A549 (cell line): ENCODE results near the gene GAL3ST1. TPM values are rescaled to one million over a fixed set of nuclear protein-coding genes. Genes with fewer than 3 reads are reported as not detected.

Experiments used
- ATAC-seq, 2 experiments: fragments of 200-7000 bp in 1 of 2; fragments of >200 bp in 1 of 2; cut with Nextera tagmentation in 1 of 2; cut with Tn5 transposase in 1 of 2; 3 replicates each; pipeline versions ENCODE4 v1.8.0 to v1.9.1; 2018 to 2020; ENCODE audit warnings: mild to moderate bottlenecking in 1 of 2, moderate library complexity in 1 of 2
- CTCF ChIA-PET: fragments of 300-600 bp; sonication (Branson Sonifier 250); formaldehyde crosslinking; extraction: SDS; loops from one replicate; lab custom pipeline; 2021; ENCODE audit warnings: antibody characterized with exemption, inconsistent platforms; lab: Yijun Ruan, JAX
- POLR2A ChIA-PET: fragments of 350-600 bp; formaldehyde crosslinking; extraction: SDS; loops from one replicate; lab custom pipeline; 2021; ENCODE audit warnings: antibody characterized with exemption, inconsistent platforms; lab: Yijun Ruan, JAX
- DNase-seq, 2 experiments: peaks; one replicate each; pipeline versions ENCODE4 v3.0.0 to v3.0.0-alpha.2; 2011 to 2016; ENCODE audit warnings: low read depth in 1 of 2, low spot score in 1 of 2
- FAIRE-seq: peaks from 2 replicates; lab custom pipeline; 2011; peaks lifted over from hg19 to GRCh38; lab: Jason Lieb, UNC
- H3K27ac ChIP-seq, 2 experiments: fragments of >200 bp; sonication (Bioruptor Twin); formaldehyde crosslinking; 3 replicates each; pipeline ENCODE4 v1.5.1; 2016 to 2017
- H3K4me1 ChIP-seq: fragments of >200 bp; sonication (Bioruptor Twin); formaldehyde crosslinking; 3 replicates; pipeline ENCODE4 v1.6.1; 2016
- H3K4me2 ChIP-seq: fragments of >200 bp; sonication (Bioruptor Twin); formaldehyde crosslinking; 3 replicates; pipeline ENCODE4 v1.6.1; 2016
- H3K4me3 ChIP-seq: fragments of >200 bp; sonication (Bioruptor Twin); formaldehyde crosslinking; 3 replicates; pipeline ENCODE4 v1.5.1; 2016
- H3K9me3 ChIP-seq: fragments of >200 bp; sonication (Bioruptor Twin); formaldehyde crosslinking; 3 replicates; pipeline ENCODE4 v1.6.1; 2016
- BHLHE40 ChIP-seq: IDR thresholded peaks from 2 replicates; pipeline ENCODE4 v1.6.1; 2012; ENCODE audit warnings: low read depth, low read length, inconsistent platforms
- CBX2 ChIP-seq: fragments of 200-600 bp; sonication (generic); IDR thresholded peaks from 2 replicates; pipeline ENCODE4 v1.6.1; 2016; ENCODE audit warnings: low read depth, mild to moderate bottlenecking, borderline replicate concordance
- CBX8 ChIP-seq: fragments of 200-600 bp; sonication (generic); IDR thresholded peaks from 2 replicates; pipeline ENCODE4 v1.6.1; 2016
- CEBPB ChIP-seq, 2 experiments: fragments of >200 bp in 1 of 2; sonication (Bioruptor Twin) in 1 of 2; formaldehyde crosslinking in 1 of 2; IDR thresholded peaks; 2 replicates each; pipeline ENCODE4 v1.6.1; 2012 to 2016
- EHMT2 ChIP-seq: fragments of 200-600 bp; sonication (generic); IDR thresholded peaks from 2 replicates; pipeline ENCODE4 v1.6.1; 2016; ENCODE audit warnings: antibody characterized with exemption, low read depth, mild to moderate bottlenecking, moderate library complexity
- FOSL2 ChIP-seq, 2 experiments: fragments of 450-650 bp in 1 of 2; fragments of >200 bp in 1 of 2; sonication (Bioruptor Twin) in 1 of 2; formaldehyde crosslinking; IDR thresholded peaks; 2 replicates each; pipeline versions ENCODE4 v1.5.0 to v1.6.1; 2016 to 2020; ENCODE audit warnings: mild to moderate bottlenecking in 1 of 2, moderate library complexity in 1 of 2
- FOXS1 ChIP-seq: fragments of 250-450 bp; sonication (Bioruptor Pico); IDR thresholded peaks from 2 replicates; pipeline ENCODE4 v1.5.0; 2020; ENCODE audit warnings: mild to moderate bottlenecking, moderate library complexity
- HDAC2 ChIP-seq: fragments of 200-600 bp; sonication (generic); IDR thresholded peaks from 2 replicates; pipeline ENCODE4 v1.6.1; 2016
- HEYL ChIP-seq: fragments of 250-450 bp; sonication (Bioruptor Pico); IDR thresholded peaks from 2 replicates; pipeline ENCODE4 v1.8.0; 2021; ENCODE audit warnings: mild to moderate bottlenecking, moderate library complexity
- HOXA7 ChIP-seq: fragments of 250-450 bp; sonication (Bioruptor Pico); IDR thresholded peaks from 2 replicates; pipeline ENCODE4 v1.5.0; 2020; ENCODE audit warnings: mild to moderate bottlenecking, moderate library complexity
- JUN ChIP-seq, 2 experiments: fragments of >200 bp; sonication (Bioruptor Twin); formaldehyde crosslinking; IDR thresholded peaks; 2 replicates in 1 of 2; 3 replicates in 1 of 2; pipeline ENCODE4 v1.6.1; 2016 to 2017
- KDM1A ChIP-seq: fragments of 200-600 bp; sonication (generic); IDR thresholded peaks from 2 replicates; pipeline ENCODE4 v1.6.1; 2016; ENCODE audit warnings: low read depth, mild to moderate bottlenecking
- MAFK ChIP-seq: fragments of 450-650 bp; IDR thresholded peaks from 2 replicates; pipeline ENCODE4 v1.6.1; 2014; ENCODE audit not compliant: partially characterized antibody
- MYC ChIP-seq: IDR thresholded peaks from 2 replicates; pipeline ENCODE4 v1.6.1; 2012; ENCODE audit warnings: mild to moderate bottlenecking, inconsistent platforms, low read length, improper control_type of control experiment, borderline replicate concordance
- NFE2L2 ChIP-seq: fragments of 150-350 bp; conservative IDR thresholded peaks from 2 replicates; pipeline ENCODE4 v1.6.1; 2014; ENCODE audit warnings: low read length
- PHF8 ChIP-seq: fragments of 200-600 bp; sonication (generic); IDR thresholded peaks from 2 replicates; pipeline ENCODE4 v1.6.1; 2016; ENCODE audit warnings: low read depth, mild to moderate bottlenecking, antibody characterized with exemption, moderate library complexity, borderline replicate concordance
- POLR2A ChIP-seq: IDR thresholded peaks from 2 replicates; pipeline ENCODE4 v1.6.1; 2012; ENCODE audit warnings: mild to moderate bottlenecking, low read length
- RAD21 ChIP-seq, 2 experiments: fragments of >200 bp in 1 of 2; sonication (Bioruptor Twin) in 1 of 2; formaldehyde crosslinking in 1 of 2; IDR thresholded peaks in 1 of 2; conservative IDR thresholded peaks in 1 of 2; 2 replicates in 1 of 2; 3 replicates in 1 of 2; pipeline ENCODE4 v1.6.1; 2012 to 2018; ENCODE audit warnings: inconsistent platforms in 1 of 2
- RARB ChIP-seq: fragments of 250-450 bp; sonication (Bioruptor Pico); IDR thresholded peaks from 2 replicates; pipeline ENCODE4 v1.8.0; 2021; ENCODE audit warnings: mild to moderate bottlenecking, moderate library complexity
- RFX5 ChIP-seq: fragments of 450-650 bp; IDR thresholded peaks from 2 replicates; pipeline ENCODE4 v1.7.1; 2014; ENCODE audit warnings: antibody characterized with exemption, mild to moderate bottlenecking, moderate library complexity
- ZNF302 ChIP-seq: fragments of 250-450 bp; sonication (Bioruptor Pico); IDR thresholded peaks from 2 replicates; pipeline ENCODE4 v1.9.0; 2021; ENCODE audit warnings: inconsistent platforms, mild to moderate bottlenecking, moderate library complexity
- ZSCAN20 ChIP-seq: fragments of 250-450 bp; sonication (Bioruptor Pico); IDR thresholded peaks from 2 replicates; pipeline ENCODE4 v1.8.0; 2022; ENCODE audit warnings: mild to moderate bottlenecking, moderate library complexity
- WGBS: methylation state at CpG from one replicate; pipeline ENCODE4 v1.1.6; 2017; ENCODE audit errors: missing lambda C conversion rate; 5-methylcytosine and 5-hydroxymethylcytosine counted together
- polyA plus RNA-seq, 4 experiments: library from polyadenylated mRNA; depleted of rRNA in 3 of 4; stranded (reverse); fragments of >200 nt; fragmentation: RNase III in 1 of 4; extraction: RNeasy Plus Mini Kit Qiagen cat#74134 plus additional on column Dnase treatment in 1 of 4; gene quantifications; 2 replicates in 3 of 4; 3 replicates in 1 of 4; pipeline ENCODE4 v1.2.3, GENCODE V29; 2011 to 2017
- TF ChIP-seq, protein P1 (sequence below): IDR thresholded peaks from 2 replicates; pipeline ENCODE4 v1.6.1; 2012
- TF ChIP-seq, protein P2 (sequence below): fragments of 200-600 bp; sonication (generic); IDR thresholded peaks from 2 replicates; pipeline ENCODE4 v1.6.1; 2016; ENCODE audit warnings: antibody characterized with exemption, mild to moderate bottlenecking, moderate library complexity
- TF ChIP-seq, protein P3 (sequence below): fragments of 150-350 bp; IDR thresholded peaks from 2 replicates; pipeline ENCODE4 v1.6.1; 2014; ENCODE audit warnings: low read depth, mild to moderate bottlenecking, low read length
- TF ChIP-seq, protein P4 (sequence below): fragments of 450-650 bp; IDR thresholded peaks from 2 replicates; pipeline ENCODE4 v1.6.1; 2014; ENCODE audit warnings: antibody characterized with exemption
- TF ChIP-seq, protein P5 (sequence below): IDR thresholded peaks from 2 replicates; pipeline ENCODE4 v1.6.1; 2012; ENCODE audit warnings: low read depth, borderline replicate concordance
- TF ChIP-seq, protein P6 (sequence below): fragments of >200 bp; sonication (Bioruptor Twin); formaldehyde crosslinking; IDR thresholded peaks from 3 replicates; pipeline ENCODE4 v1.6.1; 2016

The GAL3ST1 gene
- polyA plus RNA-seq, 2 of the 4 experiments (the other 2 are of a cell fraction) = 8.7 to 14.0 TPM

DNA sequence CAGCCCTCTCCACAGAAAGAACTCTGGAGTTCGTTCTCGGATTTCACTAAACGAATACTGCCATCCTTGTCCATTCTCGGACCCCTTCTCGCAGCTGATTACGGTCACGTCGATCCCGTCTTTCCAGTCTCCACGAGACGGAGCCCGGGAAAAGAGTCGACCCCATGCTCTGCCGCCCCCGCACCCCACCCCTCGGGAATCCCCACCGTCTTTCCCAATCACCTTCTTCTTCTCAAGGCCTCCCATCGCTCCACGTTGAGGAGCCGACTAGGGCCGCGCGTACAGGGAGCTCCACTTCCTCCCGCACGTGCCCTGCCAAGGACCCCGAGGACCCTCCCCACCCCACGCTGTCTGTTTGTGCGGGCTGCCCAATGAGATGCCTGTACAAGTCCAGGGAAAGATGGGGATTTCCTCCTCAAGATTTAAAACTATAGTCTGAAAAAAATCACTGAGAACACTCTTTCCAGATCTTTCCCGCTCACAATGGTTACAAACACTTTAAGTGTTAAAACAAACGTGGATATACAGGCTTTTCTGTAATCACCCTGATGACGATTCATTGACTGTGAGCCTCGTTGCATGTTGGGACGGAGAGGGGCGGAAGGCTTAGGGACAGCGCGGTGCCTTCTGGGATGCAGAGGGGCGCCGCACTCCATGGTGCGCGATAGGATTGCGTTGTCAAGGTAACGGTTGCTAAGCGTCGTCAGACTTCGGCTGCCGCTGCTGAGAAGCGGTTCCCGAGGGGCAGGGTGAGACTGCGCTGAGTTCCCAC, 17.3 kb upstream of the GAL3ST1 start, which contains the start of gene PES1:
Gene PES1 (minus strand): TSS at position 323 of the 772 bp plus-strand sequence. CDS start 77 bp downstream, at position 246.
- Histone ChIP-seq H3K4me3 (peak within 1 kb of the TSS; percentile 99), H3K4me2 (peak within 1 kb of the TSS; percentile 92), H3K4me1 (peaks cover 8% of the 10 kb centered on the region; the same call in 2 of the 3 replicates), H3K27ac (peak within 1 kb of the TSS; percentile 92 to 93), H3K9me3 (no peaks in the 10 kb centered on the region)
- 1% methylated on average over 31 of the region's 49 CpGs for WGBS
- TF ChIP-seq HEYL (CRISPR knock-in tag) = no peak
- TF ChIP-seq RFX5 = peak; percentile 93
- no peak for TF ChIP-seq EHMT2
- TF ChIP-seq, protein P1, sequence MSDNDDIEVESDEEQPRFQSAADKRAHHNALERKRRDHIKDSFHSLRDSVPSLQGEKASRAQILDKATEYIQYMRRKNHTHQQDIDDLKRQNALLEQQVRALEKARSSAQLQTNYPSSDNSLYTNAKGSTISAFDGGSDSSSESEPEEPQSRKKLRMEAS = peak; percentile 96
- TF ChIP-seq FOSL2 (IDR thresholded peaks at IDR 0.05) = no peak
- TF ChIP-seq FOSL2 (CRISPR knock-in tag; IDR thresholded peaks at IDR 0.05) = no peak
- no peak for TF ChIP-seq ZSCAN20 (CRISPR knock-in tag)
- TF ChIP-seq POLR2A = peak; percentile 31
- no peak for TF ChIP-seq CBX8
- TF ChIP-seq BHLHE40 = peak; percentile 94
- no peak for TF ChIP-seq CEBPB (IDR thresholded peaks at IDR 0.05)
- TF ChIP-seq JUN (IDR thresholded peaks at IDR 0.05) = peak; percentile 82 to 85
- TF ChIP-seq, protein P2, sequence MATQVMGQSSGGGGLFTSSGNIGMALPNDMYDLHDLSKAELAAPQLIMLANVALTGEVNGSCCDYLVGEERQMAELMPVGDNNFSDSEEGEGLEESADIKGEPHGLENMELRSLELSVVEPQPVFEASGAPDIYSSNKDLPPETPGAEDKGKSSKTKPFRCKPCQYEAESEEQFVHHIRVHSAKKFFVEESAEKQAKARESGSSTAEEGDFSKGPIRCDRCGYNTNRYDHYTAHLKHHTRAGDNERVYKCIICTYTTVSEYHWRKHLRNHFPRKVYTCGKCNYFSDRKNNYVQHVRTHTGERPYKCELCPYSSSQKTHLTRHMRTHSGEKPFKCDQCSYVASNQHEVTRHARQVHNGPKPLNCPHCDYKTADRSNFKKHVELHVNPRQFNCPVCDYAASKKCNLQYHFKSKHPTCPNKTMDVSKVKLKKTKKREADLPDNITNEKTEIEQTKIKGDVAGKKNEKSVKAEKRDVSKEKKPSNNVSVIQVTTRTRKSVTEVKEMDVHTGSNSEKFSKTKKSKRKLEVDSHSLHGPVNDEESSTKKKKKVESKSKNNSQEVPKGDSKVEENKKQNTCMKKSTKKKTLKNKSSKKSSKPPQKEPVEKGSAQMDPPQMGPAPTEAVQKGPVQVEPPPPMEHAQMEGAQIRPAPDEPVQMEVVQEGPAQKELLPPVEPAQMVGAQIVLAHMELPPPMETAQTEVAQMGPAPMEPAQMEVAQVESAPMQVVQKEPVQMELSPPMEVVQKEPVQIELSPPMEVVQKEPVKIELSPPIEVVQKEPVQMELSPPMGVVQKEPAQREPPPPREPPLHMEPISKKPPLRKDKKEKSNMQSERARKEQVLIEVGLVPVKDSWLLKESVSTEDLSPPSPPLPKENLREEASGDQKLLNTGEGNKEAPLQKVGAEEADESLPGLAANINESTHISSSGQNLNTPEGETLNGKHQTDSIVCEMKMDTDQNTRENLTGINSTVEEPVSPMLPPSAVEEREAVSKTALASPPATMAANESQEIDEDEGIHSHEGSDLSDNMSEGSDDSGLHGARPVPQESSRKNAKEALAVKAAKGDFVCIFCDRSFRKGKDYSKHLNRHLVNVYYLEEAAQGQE = no peak
- TF ChIP-seq, protein P3, sequence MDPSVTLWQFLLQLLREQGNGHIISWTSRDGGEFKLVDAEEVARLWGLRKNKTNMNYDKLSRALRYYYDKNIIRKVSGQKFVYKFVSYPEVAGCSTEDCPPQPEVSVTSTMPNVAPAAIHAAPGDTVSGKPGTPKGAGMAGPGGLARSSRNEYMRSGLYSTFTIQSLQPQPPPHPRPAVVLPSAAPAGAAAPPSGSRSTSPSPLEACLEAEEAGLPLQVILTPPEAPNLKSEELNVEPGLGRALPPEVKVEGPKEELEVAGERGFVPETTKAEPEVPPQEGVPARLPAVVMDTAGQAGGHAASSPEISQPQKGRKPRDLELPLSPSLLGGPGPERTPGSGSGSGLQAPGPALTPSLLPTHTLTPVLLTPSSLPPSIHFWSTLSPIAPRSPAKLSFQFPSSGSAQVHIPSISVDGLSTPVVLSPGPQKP = no peak
- TF ChIP-seq, protein P4, sequence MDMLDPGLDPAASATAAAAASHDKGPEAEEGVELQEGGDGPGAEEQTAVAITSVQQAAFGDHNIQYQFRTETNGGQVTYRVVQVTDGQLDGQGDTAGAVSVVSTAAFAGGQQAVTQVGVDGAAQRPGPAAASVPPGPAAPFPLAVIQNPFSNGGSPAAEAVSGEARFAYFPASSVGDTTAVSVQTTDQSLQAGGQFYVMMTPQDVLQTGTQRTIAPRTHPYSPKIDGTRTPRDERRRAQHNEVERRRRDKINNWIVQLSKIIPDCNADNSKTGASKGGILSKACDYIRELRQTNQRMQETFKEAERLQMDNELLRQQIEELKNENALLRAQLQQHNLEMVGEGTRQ = peak; percentile 57
- TF ChIP-seq HDAC2 = no peak
- no peak for TF ChIP-seq KDM1A
- no peak for TF ChIP-seq FOXS1 (CRISPR knock-in tag)
- TF ChIP-seq MAFK = no peak
- no peak for TF ChIP-seq ZNF302 (CRISPR knock-in tag)
- peak; percentile 64 for TF ChIP-seq PHF8
- TF ChIP-seq NFE2L2 = no peak
- TF ChIP-seq MYC = peak; percentile 95
- TF ChIP-seq RAD21 (conservative IDR thresholded peaks at IDR 0.05 in 1 of 2, IDR thresholded peaks at IDR 0.05 in 1 of 2) = no peak
- TF ChIP-seq, protein P5, sequence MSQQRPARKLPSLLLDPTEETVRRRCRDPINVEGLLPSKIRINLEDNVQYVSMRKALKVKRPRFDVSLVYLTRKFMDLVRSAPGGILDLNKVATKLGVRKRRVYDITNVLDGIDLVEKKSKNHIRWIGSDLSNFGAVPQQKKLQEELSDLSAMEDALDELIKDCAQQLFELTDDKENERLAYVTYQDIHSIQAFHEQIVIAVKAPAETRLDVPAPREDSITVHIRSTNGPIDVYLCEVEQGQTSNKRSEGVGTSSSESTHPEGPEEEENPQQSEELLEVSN = no peak
- TF ChIP-seq RARB (CRISPR knock-in tag) = no peak
- TF ChIP-seq CBX2 = no peak
- no peak for TF ChIP-seq HOXA7
- TF ChIP-seq, protein P6, sequence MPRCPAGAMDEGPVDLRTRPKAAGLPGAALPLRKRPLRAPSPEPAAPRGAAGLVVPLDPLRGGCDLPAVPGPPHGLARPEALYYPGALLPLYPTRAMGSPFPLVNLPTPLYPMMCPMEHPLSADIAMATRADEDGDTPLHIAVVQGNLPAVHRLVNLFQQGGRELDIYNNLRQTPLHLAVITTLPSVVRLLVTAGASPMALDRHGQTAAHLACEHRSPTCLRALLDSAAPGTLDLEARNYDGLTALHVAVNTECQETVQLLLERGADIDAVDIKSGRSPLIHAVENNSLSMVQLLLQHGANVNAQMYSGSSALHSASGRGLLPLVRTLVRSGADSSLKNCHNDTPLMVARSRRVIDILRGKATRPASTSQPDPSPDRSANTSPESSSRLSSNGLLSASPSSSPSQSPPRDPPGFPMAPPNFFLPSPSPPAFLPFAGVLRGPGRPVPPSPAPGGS = peak; percentile 46; the same call in 1 of the 3 replicates
- no peak for FAIRE-seq
- CTCF ChIA-PET = interaction anchor here (0.7 to 2.5 kb wide), 2 partner anchors 16 to 18 kb away, joined by 4 to 7 read pairs; no protein-coding TSS in a partner anchor
- ATAC-seq = peak; percentile 99 to 100
- DNase-seq = peak; percentile 94 to 98
- POLR2A ChIA-PET = interaction anchor here (0.9 kb wide), 1 partner anchor 9 kb away, joined by 3 read pairs; no protein-coding TSS in a partner anchor
